ENCODE results near the gene SLC16A9. TPM values are rescaled to one million over a fixed set of nuclear protein-coding genes. Genes with fewer than 3 reads are reported as not detected.

The SLC16A9 gene
- total RNA-seq, 4 donors from 2014 or later, result 0.25 to 2.3 (median 0.77) TPM

DNA sequence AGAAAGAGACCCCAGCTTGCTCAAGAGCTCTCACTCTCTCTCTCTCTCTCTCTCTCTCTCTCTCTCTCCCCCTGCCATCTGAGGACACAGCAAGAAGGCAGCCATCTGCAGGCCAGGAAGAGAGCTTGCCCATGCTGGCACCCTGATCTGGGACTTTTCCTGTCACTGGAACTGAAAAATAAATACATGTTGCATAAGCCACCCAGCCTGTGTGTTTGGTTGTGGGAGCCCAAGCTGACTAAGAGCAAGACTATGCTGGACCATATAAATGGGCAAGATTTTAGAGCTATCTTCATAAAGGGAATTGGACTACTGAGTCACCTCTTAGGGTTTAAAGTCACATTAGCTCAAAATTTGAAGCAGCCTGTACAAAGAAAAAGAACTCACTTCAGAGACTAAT, 98.6 kb downstream of the SLC16A9 start:
- no peak for ATAC-seq (ENCODE audit: low FRiP score)
- no peak for DNase-seq (ENCODE audit: low spot score)
- TF ChIP-seq, protein P1, sequence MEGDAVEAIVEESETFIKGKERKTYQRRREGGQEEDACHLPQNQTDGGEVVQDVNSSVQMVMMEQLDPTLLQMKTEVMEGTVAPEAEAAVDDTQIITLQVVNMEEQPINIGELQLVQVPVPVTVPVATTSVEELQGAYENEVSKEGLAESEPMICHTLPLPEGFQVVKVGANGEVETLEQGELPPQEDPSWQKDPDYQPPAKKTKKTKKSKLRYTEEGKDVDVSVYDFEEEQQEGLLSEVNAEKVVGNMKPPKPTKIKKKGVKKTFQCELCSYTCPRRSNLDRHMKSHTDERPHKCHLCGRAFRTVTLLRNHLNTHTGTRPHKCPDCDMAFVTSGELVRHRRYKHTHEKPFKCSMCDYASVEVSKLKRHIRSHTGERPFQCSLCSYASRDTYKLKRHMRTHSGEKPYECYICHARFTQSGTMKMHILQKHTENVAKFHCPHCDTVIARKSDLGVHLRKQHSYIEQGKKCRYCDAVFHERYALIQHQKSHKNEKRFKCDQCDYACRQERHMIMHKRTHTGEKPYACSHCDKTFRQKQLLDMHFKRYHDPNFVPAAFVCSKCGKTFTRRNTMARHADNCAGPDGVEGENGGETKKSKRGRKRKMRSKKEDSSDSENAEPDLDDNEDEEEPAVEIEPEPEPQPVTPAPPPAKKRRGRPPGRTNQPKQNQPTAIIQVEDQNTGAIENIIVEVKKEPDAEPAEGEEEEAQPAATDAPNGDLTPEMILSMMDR (IDR thresholded peaks at IDR 0.05), result no peak

DNA sequence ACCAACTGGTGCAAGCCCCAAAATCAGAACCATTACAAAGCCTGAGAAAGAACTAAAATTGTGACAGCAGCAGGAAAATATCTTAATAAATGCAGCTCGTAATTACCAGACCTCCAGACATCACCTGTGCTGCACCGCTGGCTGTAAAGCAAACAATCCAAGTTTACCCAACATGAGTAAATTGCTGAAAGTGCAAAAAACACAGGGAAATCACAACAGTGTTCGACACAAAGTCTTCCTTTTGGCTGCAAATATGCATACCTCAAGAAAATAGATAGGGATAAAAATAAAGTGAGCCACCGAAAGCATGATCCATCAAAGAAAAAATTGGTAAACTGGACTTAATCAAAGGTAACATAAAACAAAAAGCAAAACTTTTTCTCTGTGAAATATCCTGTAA, 101.7 kb downstream of the SLC16A9 start:
- no peak for ATAC-seq (ENCODE audit: low FRiP score)
- TF ChIP-seq, protein P1 (IDR thresholded peaks at IDR 0.05), result no peak
- no peak for DNase-seq (ENCODE audit: low spot score)

DNA sequence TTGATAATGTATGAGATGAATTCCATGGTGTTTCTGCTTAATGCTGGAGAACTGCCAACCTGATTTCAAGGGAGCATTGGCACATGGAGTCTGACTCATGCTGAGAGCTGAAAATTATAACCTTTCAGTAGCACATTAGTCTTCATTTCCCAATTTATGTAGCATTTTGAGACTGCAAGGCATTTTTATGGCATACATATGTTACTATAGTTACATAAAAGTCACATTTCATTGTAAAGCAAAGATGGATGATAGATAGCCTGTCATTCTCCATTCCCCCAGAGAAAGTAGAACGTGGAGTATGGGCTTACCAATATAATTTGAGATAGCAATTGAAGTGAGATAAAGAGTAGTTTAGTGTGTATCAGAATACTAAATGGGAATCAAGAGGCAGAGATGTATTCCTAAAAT, 103.1 kb downstream of the SLC16A9 start:
- ATAC-seq (ENCODE audit: low FRiP score), result no peak
- DNase-seq (ENCODE audit: low spot score), result no peak
- TF ChIP-seq, protein P1 (IDR thresholded peaks at IDR 0.05), result no peak

DNA sequence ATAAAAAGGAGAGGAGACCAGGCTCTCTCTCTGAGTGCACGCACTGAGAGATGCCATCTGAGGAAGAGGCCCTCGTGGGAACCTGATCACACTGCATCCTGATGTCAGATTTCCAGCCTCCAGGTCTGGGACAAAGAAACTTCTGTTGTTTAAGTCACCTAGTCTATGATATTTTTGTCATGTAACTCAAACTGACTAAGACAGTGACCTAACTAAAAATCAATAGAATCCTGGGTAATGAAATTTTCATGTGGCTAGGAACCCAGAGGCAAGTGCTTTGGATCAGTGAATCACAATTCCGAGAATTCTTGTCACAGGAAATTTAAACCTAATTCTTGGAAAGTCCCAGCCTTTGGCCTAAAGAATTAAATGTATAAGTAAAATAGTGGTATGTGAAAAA, 107.7 kb downstream of the SLC16A9 start:
- ATAC-seq (ENCODE audit: low FRiP score) (no peak), DNase-seq (ENCODE audit: low spot score) (no peak)
- TF ChIP-seq, protein P1 (IDR thresholded peaks at IDR 0.05), result no peak

Other genes starting within 250 kb of the SLC16A9 start
- not detected for gene MRLN, start 43.6 kb upstream of the SLC16A9 start, total RNA-seq
- 10 to 100 TPM; 24.7 to 29.7 (median 25.9) TPM for gene CCDC6, start 196.7 kb upstream of the SLC16A9 start, total RNA-seq

Data from omental fat pad (tissue), 4 donors.